HG02678 (cell line): ENCODE measurements around the gene MED8.

ENCODE experiments used
- ATAC-seq: cut with Tn5 transposase; IDR thresholded peaks from one replicate; pipeline ENCODE4 v1.9.1; 2021; ENCODE audit warnings: mild to moderate bottlenecking, moderate library complexity; ENCODE audit not compliant: unreplicated experiment

Gene MED8

GRCh38 chr1:43389326-43390313 is at the start of gene MED8, which contains the start of gene SZT2:
Gene MED8 (minus strand): TSS chr1:43389800. CDS start chr1:43389764, 36 bp downstream.
Gene SZT2 (plus strand): TSS chr1:43389899. CDS start chr1:43389969, 70 bp downstream.
- peak; percentile 93 for ATAC-seq

- no peak for ATAC-seq
Observed at GRCh38 chr1:43438953-43439581, 49.5 kb upstream of the MED8 start.

- no peak for ATAC-seq
Observed at GRCh38 chr1:43438576-43438952, 49.0 kb upstream of the MED8 start.

GRCh38 chr1:43438006-43438405 is 48.4 kb upstream of the MED8 start:
- no peak for ATAC-seq

- no peak for ATAC-seq
Observed at GRCh38 chr1:43437031-43437973, 47.7 kb upstream of the MED8 start.

- ATAC-seq: no peak
Observed at GRCh38 chr1:43436371-43436770, 46.8 kb upstream of the MED8 start.

GRCh38 chr1:43435146-43436145 is 45.8 kb upstream of the MED8 start:
- ATAC-seq: no peak

- ATAC-seq: no peak
Observed at GRCh38 chr1:43434256-43434655, 44.7 kb upstream of the MED8 start.

GRCh38 chr1:43432907-43433306 is 43.3 kb upstream of the MED8 start:
- ATAC-seq: no peak

- no peak for ATAC-seq
Observed at GRCh38 chr1:43432171-43432860, 42.7 kb upstream of the MED8 start.

GRCh38 chr1:43431676-43432075 is 42.1 kb upstream of the MED8 start:
- no peak for ATAC-seq

- no peak for ATAC-seq
Observed at GRCh38 chr1:43430831-43431230, 41.2 kb upstream of the MED8 start.

GRCh38 chr1:43427941-43428340 is 38.3 kb upstream of the MED8 start:
- no peak for ATAC-seq

- ATAC-seq: no peak
Observed at GRCh38 chr1:43427524-43427923, 37.9 kb upstream of the MED8 start.

GRCh38 chr1:43426221-43426620 is 36.6 kb upstream of the MED8 start:
- ATAC-seq: no peak

- no peak for ATAC-seq
Observed at GRCh38 chr1:43425045-43425444, 35.4 kb upstream of the MED8 start.

- no peak for ATAC-seq
Observed at GRCh38 chr1:43423672-43424550, 34.3 kb upstream of the MED8 start.

- ATAC-seq: no peak
Observed at GRCh38 chr1:43422995-43423671, 33.5 kb upstream of the MED8 start.
